HepG2 (cell line): ENCODE results near the gene DHX8. TPM values are rescaled to one million over a fixed set of nuclear protein-coding genes. Genes with fewer than 3 reads are reported as not detected.
A peak's percentile ranks its signal among the peaks of the same experiment; 100 is the strongest.

Source experiments
- AHDC1 ChIP-seq: sonication (generic); formaldehyde crosslinking; IDR thresholded peaks from 2 replicates; pipeline ENCODE4 v1.5.1; 2020; ENCODE audit warnings: mild to moderate bottlenecking, missing genetic modification reagents, borderline replicate concordance
- FOXA3 ChIP-seq: IDR thresholded peaks from 2 replicates; pipeline ENCODE4 v1.6.1; 2016; ENCODE audit warnings: missing genetic modification reagents, missing compliant biosample characterization
- HNF4G ChIP-seq, 2 experiments: sonication (generic) in 1 of 2; formaldehyde crosslinking in 1 of 2; IDR thresholded peaks; 2 replicates each; pipeline versions ENCODE4 v1.4.0 to v1.6.1; 2011 to 2020; ENCODE audit warnings: borderline replicate concordance in 2 of 2, low read depth in 2 of 2, mild to moderate bottlenecking in 2 of 2, low read length in 1 of 2, missing genetic modification reagents in 1 of 2, moderate library complexity in 1 of 2
- HOXA5 ChIP-seq: sonication (generic); formaldehyde crosslinking; IDR thresholded peaks from 2 replicates; pipeline ENCODE4 v1.4.0; 2020; ENCODE audit warnings: missing genetic modification reagents
- NR1H2 ChIP-seq: sonication (generic); formaldehyde crosslinking; IDR thresholded peaks from 2 replicates; pipeline ENCODE4 v1.8.1; 2022; ENCODE audit warnings: low read depth, missing genetic modification reagents, borderline replicate concordance
- NR2F1 ChIP-seq, 2 experiments: fragments of 450-650 bp in 1 of 2; formaldehyde crosslinking in 1 of 2; IDR thresholded peaks; 2 replicates each; pipeline versions ENCODE4 v1.5.0 to v1.6.1; 2016 to 2020; ENCODE audit warnings: mild to moderate bottlenecking in 1 of 2, missing compliant biosample characterization in 1 of 2, missing genetic modification reagents in 1 of 2, moderate library complexity in 1 of 2
- PREB ChIP-seq: sonication (generic); formaldehyde crosslinking; IDR thresholded peaks from 2 replicates; pipeline ENCODE4 v1.4.0; 2020; ENCODE audit warnings: missing genetic modification reagents
- TP53 ChIP-seq: sonication (generic); formaldehyde crosslinking; conservative IDR thresholded peaks from 2 replicates; pipeline ENCODE4 v1.4.0; 2020; ENCODE audit warnings: missing genetic modification reagents
- UBTF ChIP-seq: sonication (generic); formaldehyde crosslinking; IDR thresholded peaks from 2 replicates; pipeline ENCODE4 v1.4.0; 2020; ENCODE audit warnings: mild to moderate bottlenecking, missing genetic modification reagents
- ZNF460 ChIP-seq: sonication (generic); formaldehyde crosslinking; IDR thresholded peaks from 2 replicates; pipeline ENCODE4 v1.5.1; 2020; ENCODE audit warnings: missing genetic modification reagents, mild to moderate bottlenecking, borderline replicate concordance
- ZNF484 ChIP-seq: sonication (generic); formaldehyde crosslinking; IDR thresholded peaks from 2 replicates; pipeline ENCODE4 v1.5.1; 2020; ENCODE audit warnings: mild to moderate bottlenecking, low read depth, missing genetic modification reagents, borderline replicate concordance
- ZNF558 ChIP-seq: sonication (generic); formaldehyde crosslinking; IDR thresholded peaks from 2 replicates; pipeline ENCODE4 v1.9.0; 2022; ENCODE audit warnings: mild to moderate bottlenecking, missing genetic modification reagents, borderline replicate concordance
- ZNF740 ChIP-seq: sonication (generic); formaldehyde crosslinking; IDR thresholded peaks from 2 replicates; pipeline ENCODE4 v1.4.0; 2020; ENCODE audit warnings: missing genetic modification reagents
- polyA plus RNA-seq, 8 experiments: library from polyadenylated mRNA; depleted of rRNA in 3 of 8; stranded (reverse) in 7 of 8; unstranded in 1 of 8; fragments of >200 nt; fragmentation: Illumina TruSeq in 4 of 8; extraction: Trizol in 4 of 8; gene quantifications; 2 replicates each; pipeline versions ENCODE4 v1.2.1 to v1.2.3, GENCODE V29; 2011 to 2016; ENCODE audit warnings: low read depth in 4 of 8, missing spikeins in 1 of 8, mixed read lengths in 1 of 8; ENCODE audit not compliant: insufficient read depth in 1 of 8
- total RNA-seq, 5 experiments: library from RNA; depleted of rRNA; stranded (reverse); fragments of >200 nt; fragmentation: Illumina TruSeq; extraction: Trizol; gene quantifications; 2 replicates each; pipeline ENCODE4 v1.2.3, GENCODE V29; 2016; ENCODE audit warnings: low read depth in 1 of 5

Gene DHX8
- total and polyA plus RNA-seq, 2 of the 13 experiments (the other 11 are each of a cell fraction or from before 2014, with no cell fraction given) = 24.8 to 48.9 TPM

GRCh38 chr17:43530288-43531081, 46.7 kb downstream of the DHX8 start (continued):
- peak; percentile 87 for TF ChIP-seq UBTF (CRISPR knock-in tag)
- TF ChIP-seq ZNF740 (CRISPR knock-in tag) = peak; percentile 75
- TF ChIP-seq HNF4G (IDR thresholded peaks at IDR 0.05; ENCODE audit: borderline replicate concordance, low read depth, low read length) = peak; percentile 63; the same call in 1 of the 2 replicates
- TF ChIP-seq HNF4G (CRISPR knock-in tag; IDR thresholded peaks at IDR 0.05; ENCODE audit: borderline replicate concordance, low read depth) = peak; percentile 78; the same call in 1 of the 2 replicates
- peak; percentile 93 for TF ChIP-seq AHDC1
- TF ChIP-seq FOXA3 (CRISPR knock-in tag) = peak; percentile 95
- peak; percentile 62; the same call in 1 of the 2 replicates for TF ChIP-seq ZNF558 (CRISPR knock-in tag)
- TF ChIP-seq ZNF460 (CRISPR knock-in tag) = peak; percentile 72; the same call in 1 of the 2 replicates
- peak; percentile 86 to 89 for TF ChIP-seq NR2F1 (CRISPR knock-in tag; IDR thresholded peaks at IDR 0.05)
- no peak; the same call in 1 of the 2 replicates for TF ChIP-seq NR1H2 (CRISPR knock-in tag)
- TF ChIP-seq HOXA5 (CRISPR knock-in tag) = peak; percentile 92; the same call in 1 of the 2 replicates
- no peak; the same call in 1 of the 2 replicates for TF ChIP-seq ZNF484 (CRISPR knock-in tag)
- TF ChIP-seq PREB (CRISPR knock-in tag) = no peak
- TF ChIP-seq TP53 (CRISPR knock-in tag) = peak; percentile 91
